HG03575 (cell line): ENCODE data around the gene DESI2.
"Not testable (repeated sequence)": the region's sequence is repeated elsewhere in the genome, so short reads cannot be mapped to it uniquely, and the experiment has no call there.

ENCODE experiments used
- ATAC-seq: cut with Tn5 transposase; IDR thresholded peaks from one replicate; pipeline ENCODE4 v1.9.1; 2021; ENCODE audit not compliant: unreplicated experiment, insufficient number of reproducible peaks, low FRiP score; ENCODE audit errors: extremely low read depth

DESI2 gene

GRCh38 chr1:244735876-244736561 lies 83.1 kb downstream of the DESI2 start:
- ATAC-seq: no peak

- not testable (repeated sequence) for ATAC-seq
Observed at GRCh38 chr1:244739140-244739539, 86.2 kb downstream of the DESI2 start.

GRCh38 chr1:244740027-244740617 lies 87.2 kb downstream of the DESI2 start:
- ATAC-seq: not testable (repeated sequence)

- ATAC-seq: no peak
Observed at GRCh38 chr1:244741692-244742091, 88.8 kb downstream of the DESI2 start.

- ATAC-seq: no peak
Observed at GRCh38 chr1:244749230-244750016, 96.5 kb downstream of the DESI2 start.

- no peak for ATAC-seq
Observed at GRCh38 chr1:244751271-244751895, 98.5 kb downstream of the DESI2 start.

- no peak for ATAC-seq
Observed at GRCh38 chr1:244755673-244756072, 102.7 kb downstream of the DESI2 start.

- ATAC-seq: no peak
Observed at GRCh38 chr1:244757091-244757939, 104.4 kb downstream of the DESI2 start.
